K562 (cell line): ENCODE data around the gene RELCH. TPM values are rescaled to one million over a fixed set of nuclear protein-coding genes. Genes with fewer than 3 reads are reported as not detected.

Source experiments
- ATAC-seq: fragments of 200-7000 bp; cut with Tn5 transposase; 3 replicates; pipeline ENCODE4 v1.9.1; 2020; ENCODE audit warnings: moderate library complexity
- BruUV-seq: library from RNA; stranded (reverse); fragments of 400-500 nt; replicated peaks from 2 replicates; lab custom pipeline; 2021; lab: Mats Ljungman, UMichigan
- CTCF ChIA-PET: fragments of 300-600 bp; formaldehyde crosslinking; extraction: SDS; loops from one replicate; lab custom pipeline; 2021; ENCODE audit warnings: low intra/inter-chr PET ratio; lab: Yijun Ruan, JAX
- POLR2A ChIA-PET: fragments of 300-600, 350-650 bp; sonication (Branson Sonifier 250); formaldehyde crosslinking; extraction: SDS; loops from one replicate; lab custom pipeline; 2021; ENCODE audit warnings: antibody characterized with exemption, inconsistent platforms; lab: Yijun Ruan, JAX
- DNase-seq, 4 experiments: peaks; one replicate each; pipeline versions ENCODE4 v3.0.0 to v3.0.0-alpha.2; 2011 to 2018; ENCODE audit warnings: low spot score in 3 of 4, mixed read lengths in 3 of 4; ENCODE audit errors: extremely low read depth in 1 of 4
- FAIRE-seq: peaks from 2 replicates; lab custom pipeline; 2011; peaks lifted over from hg19 to GRCh38; lab: Jason Lieb, UNC
- H2AFZ ChIP-seq: 2 replicates; pipeline ENCODE4 v1.6.0; 2011; ENCODE audit warnings: low read depth, low read length, control low read depth, inconsistent platforms
- H3K27ac ChIP-seq: fragments of 200-600 bp; 3 replicates; pipeline ENCODE4 v1.8.0; 2011; ENCODE audit warnings: low read depth, mild to moderate bottlenecking, control low read depth, inconsistent platforms, low read length, moderate library complexity, mixed read lengths; ENCODE audit errors: extremely low read depth
- H3K27me3 ChIP-seq, 2 experiments: fragments of 300-600 bp in 1 of 2; 2 replicates in 1 of 2; 3 replicates in 1 of 2; pipeline versions ENCODE4 v1.6.0 to v1.8.0; 2011; ENCODE audit warnings: inconsistent platforms in 2 of 2, low read length in 2 of 2, mild to moderate bottlenecking in 1 of 2, mixed read lengths in 1 of 2, moderate library complexity in 1 of 2; ENCODE audit not compliant: control insufficient read depth in 2 of 2, insufficient read depth in 2 of 2
- H3K36me3 ChIP-seq: fragments of 300-600 bp; 3 replicates; pipeline ENCODE4 v1.8.0; 2011; ENCODE audit warnings: mild to moderate bottlenecking, low read length, inconsistent platforms; ENCODE audit not compliant: control insufficient read depth, insufficient read depth
- H3K4me1 ChIP-seq, 2 experiments: fragments of 200-600 bp in 1 of 2; replicated peaks in 1 of 2; 2 replicates in 1 of 2; 3 replicates in 1 of 2; pipeline versions ENCODE4 v1.5.1 to v1.8.0; 2011; ENCODE audit warnings: inconsistent platforms in 2 of 2, low read length in 2 of 2, mild to moderate bottlenecking in 1 of 2, mixed read lengths in 1 of 2, moderate library complexity in 1 of 2; ENCODE audit not compliant: control insufficient read depth in 2 of 2, insufficient read depth in 2 of 2
- H3K4me2 ChIP-seq: 2 replicates; pipeline ENCODE4 v1.6.1; 2011; ENCODE audit warnings: low read length, control low read depth, inconsistent platforms, mixed read lengths; ENCODE audit not compliant: insufficient read depth
- H3K4me3 ChIP-seq: fragments of 200-600 bp; sonication (generic), shearing (Covaris generic); 2 replicates; pipeline ENCODE4 v1.5.1; 2016; ENCODE audit warnings: control low read depth, inconsistent platforms
- H3K79me2 ChIP-seq: fragments of 200-600 bp; 3 replicates; pipeline ENCODE4 v1.8.0; 2011; ENCODE audit warnings: low read length, inconsistent platforms; ENCODE audit not compliant: control insufficient read depth, insufficient read depth
- H3K9ac ChIP-seq, 2 experiments: 2 replicates each; pipeline versions ENCODE4 v1.6.0 to v1.6.1; 2011; ENCODE audit warnings: low read depth in 2 of 2, low read length in 2 of 2, control low read depth in 1 of 2, inconsistent platforms in 1 of 2, mild to moderate bottlenecking in 1 of 2, mixed read lengths in 1 of 2; ENCODE audit not compliant: insufficient read depth in 1 of 2
- H3K9me1 ChIP-seq: one replicate; pipeline ENCODE4 v1.6.0; 2011; ENCODE audit warnings: inconsistent platforms, mild to moderate bottlenecking, low read length, moderate library complexity; ENCODE audit not compliant: control insufficient read depth, insufficient read depth
- H3K9me3 ChIP-seq: replicated peaks from 2 replicates; pipeline ENCODE4 v1.5.1; 2011; ENCODE audit warnings: low read depth, low read length, inconsistent platforms; ENCODE audit not compliant: control insufficient read depth, insufficient read depth
- H4K20me1 ChIP-seq: replicated peaks from 2 replicates; pipeline ENCODE4 v1.6.1; 2011; ENCODE audit warnings: low read length, inconsistent platforms, mixed read lengths; ENCODE audit not compliant: control insufficient read depth, insufficient read depth
- C11orf30 ChIP-seq: fragments of 450-650 bp; IDR thresholded peaks from 2 replicates; pipeline ENCODE4 v1.6.1; 2016; ENCODE audit warnings: low read depth, mild to moderate bottlenecking
- E2F6 ChIP-seq, 2 experiments: IDR thresholded peaks; 2 replicates each; pipeline ENCODE4 v1.6.1; 2011; ENCODE audit warnings: borderline replicate concordance in 1 of 2, control low read depth in 1 of 2, low read depth in 1 of 2, low read length in 1 of 2, mild to moderate bottlenecking in 1 of 2, mixed read lengths in 1 of 2, moderate library complexity in 1 of 2; ENCODE audit not compliant: insufficient read depth in 1 of 2, insufficient read length in 1 of 2, poor library complexity in 1 of 2, severe bottlenecking in 1 of 2; ENCODE audit errors: extremely low read depth in 1 of 2
- EHMT2 ChIP-seq: fragments of 450-650 bp; IDR thresholded peaks from 2 replicates; pipeline ENCODE4 v1.6.1; 2018; ENCODE audit warnings: antibody characterized with exemption
- MAFF ChIP-seq: IDR thresholded peaks from 2 replicates; pipeline ENCODE4 v1.6.1; 2012; ENCODE audit warnings: low read length, improper control_type of control experiment
- MAFG ChIP-seq: fragments of 450-650 bp; conservative IDR thresholded peaks from 2 replicates; pipeline ENCODE4 v1.6.1; 2016; ENCODE audit warnings: missing genetic modification characterization, missing compliant biosample characterization
- MAFK ChIP-seq: IDR thresholded peaks from 2 replicates; pipeline ENCODE4 v1.6.1; 2011; ENCODE audit warnings: low read length, improper control_type of control experiment
- PATZ1 ChIP-seq: fragments of 250-450 bp; sonication (Bioruptor Pico); IDR thresholded peaks from 2 replicates; pipeline ENCODE4 v1.5.0; 2020; ENCODE audit warnings: mild to moderate bottlenecking, borderline replicate concordance
- POU5F1 ChIP-seq: fragments of 150-350 bp; IDR thresholded peaks from 2 replicates; pipeline ENCODE4 v1.6.1; 2014; ENCODE audit warnings: borderline replicate concordance, low read length, low read depth, mild to moderate bottlenecking; ENCODE audit not compliant: partially characterized antibody
- RCOR1 ChIP-seq, 2 experiments: IDR thresholded peaks; 2 replicates each; pipeline ENCODE4 v1.6.1; 2012; ENCODE audit warnings: low read depth in 2 of 2, low read length in 2 of 2, borderline replicate concordance in 1 of 2, improper control_type of control experiment in 1 of 2
- RFX7 ChIP-seq: fragments of 250-450 bp; sonication (Bioruptor Pico); IDR thresholded peaks from 2 replicates; pipeline ENCODE4 v1.5.1; 2021; ENCODE audit warnings: mild to moderate bottlenecking
- RHOXF2B ChIP-seq: fragments of 250-450 bp; sonication (Bioruptor Pico); conservative IDR thresholded peaks from 2 replicates; pipeline ENCODE4 v1.5.1; 2021
- STAT5B ChIP-seq: fragments of 250-450 bp; sonication (Bioruptor Pico); IDR thresholded peaks from 2 replicates; pipeline ENCODE4 v1.8.0; 2021; ENCODE audit warnings: mild to moderate bottlenecking, inconsistent platforms
- TOE1 ChIP-seq, 2 experiments: fragments of 450-650 bp in 1 of 2; sonication (generic) in 1 of 2; formaldehyde crosslinking in 1 of 2; IDR thresholded peaks; 2 replicates each; pipeline versions ENCODE4 v1.7.1 to v1.8.0; 2016 to 2022; ENCODE audit warnings: borderline replicate concordance in 2 of 2, mild to moderate bottlenecking in 2 of 2, antibody characterized with exemption in 1 of 2, inconsistent platforms in 1 of 2, low read depth in 1 of 2, missing genetic modification reagents in 1 of 2, moderate library complexity in 1 of 2
- ZNF316 ChIP-seq: fragments of 450-650 bp; IDR thresholded peaks from 2 replicates; pipeline ENCODE4 v1.6.1; 2016
- WGBS: fragments of 100-300 bp; shearing (Covaris generic); methylation state at CpG from one replicate; pipeline ENCODE4 v1.1.6; 2016; ENCODE audit warnings: low coverage, mixed read lengths; ENCODE audit not compliant: insufficient coverage; ENCODE audit errors: missing lambda C conversion rate; 5-methylcytosine and 5-hydroxymethylcytosine counted together
- in situ Hi-C: fragments of 300-500 bp; cut with MboI; formaldehyde crosslinking; loops from 4 replicates; pipeline ENCODE4 v1.15.0; 2018; ENCODE audit warnings: inconsistent platforms, mixed read lengths
- intact Hi-C: fragments of 100-400 bp; cut with micrococcal nuclease; formaldehyde crosslinking; loops from 2 replicates; pipeline ENCODE4 v1.14.2; 2022
- polyA plus RNA-seq, 8 experiments: library from polyadenylated mRNA; depleted of rRNA in 4 of 8; stranded (reverse) in 5 of 8; unstranded in 3 of 8; fragments of >200 nt; fragmentation: Nextera tagmentation in 2 of 8; fragmentation: Illumina TruSeq in 1 of 8; extraction: Ambion mirVana in 2 of 8; extraction: Trizol in 1 of 8; gene quantifications; 2 replicates each; pipeline versions ENCODE4 v1.2.1 to v1.2.3, GENCODE V29; 2011 to 2014; ENCODE audit warnings: inconsistent platforms in 1 of 8, missing spikeins in 1 of 8
- total RNA-seq, 7 experiments: library from RNA; depleted of rRNA in 6 of 7; stranded (reverse); fragments of >200 nt in 6 of 7; fragmentation: Illumina TruSeq in 2 of 7; extraction: Trizol in 2 of 7; gene quantifications; 2 replicates each; pipeline versions ENCODE4 v1.2.1 to v1.2.3, GENCODE V29; 2011 to 2021; ENCODE audit warnings: low replicate concordance in 1 of 7

RELCH gene
- total and polyA plus RNA-seq, 9 of the 15 experiments (the other 6 are each of a cell fraction or from before 2014, with no cell fraction given): 1.4 to 13.6 (median 7.6) TPM

- H2AFZ ChIP-seq: no peak overlapping the region
- DNase-seq (peak in 2 of 4 experiments; percentile 23 to 29), ATAC-seq (no peak), FAIRE-seq (no peak)
- no peaks in the 10 kb centered on the region; a peak in 1 of 5 replicates for H3K4me1 ChIP-seq
- intact Hi-C loops: no loop called here
- no peak overlapping the region for H3K4me2 ChIP-seq
- H3K79me2 ChIP-seq: no peaks in the 10 kb centered on the region
- H3K9ac ChIP-seq: no peak overlapping the region
- CTCF ChIA-PET: no interaction called here
- no peaks in the 10 kb centered on the region for H4K20me1 ChIP-seq
- no peak overlapping the region for H3K4me3 ChIP-seq
- TF ChIP-seq RHOXF2B (CRISPR knock-in tag) (no peak), EHMT2 (no peak), ZNF316 (peak; percentile 69), C11orf30 (peak; percentile 56; the same call in 1 of the 2 replicates), RFX7 (no peak), MAFG (peak; percentile 53), RCOR1 (IDR thresholded peaks at IDR 0.05; ENCODE audit: borderline replicate concordance in 1 of 2, low read depth in 2 of 2, low read length in 2 of 2) (no peak), MAFF (peak; percentile 25; the same call in 1 of the 2 replicates), STAT5B (CRISPR knock-in tag) (no peak), TOE1 (IDR thresholded peaks at IDR 0.05; ENCODE audit: borderline replicate concordance) (no peak), TOE1 (CRISPR knock-in tag; IDR thresholded peaks at IDR 0.05; ENCODE audit: borderline replicate concordance, low read depth) (no peak), PATZ1 (no peak), POU5F1 (no peak), E2F6 (IDR thresholded peaks at IDR 0.05; ENCODE audit: borderline replicate concordance in 1 of 2, extremely low read depth in 1 of 2, insufficient read depth in 1 of 2, insufficient read length in 1 of 2, low read depth in 1 of 2, low read length in 1 of 2, poor library complexity in 1 of 2, severe bottlenecking in 1 of 2) (no peak), MAFK (peak; percentile 48; the same call in 1 of the 2 replicates)
- H3K9me3 ChIP-seq: no peaks in the 10 kb centered on the region
- in situ Hi-C loops: no loop called here
- H3K9me1 ChIP-seq: no peaks in the 10 kb centered on the region
- POLR2A ChIA-PET: no interaction called here
- no peaks in the 10 kb centered on the region for H3K36me3 ChIP-seq
- BruUV-seq: no TSS peak
- no peaks in the 10 kb centered on the region; a peak in 1 of 5 replicates for H3K27me3 ChIP-seq
- WGBS: 6% methylated on average over 4 of the region's 4 CpGs
- H3K27ac ChIP-seq: no peak overlapping the region
These were observed 131.4 kb downstream of the RELCH start for GRCh38 chr18:62318228-62319180.
